Activated T-cell treated with anti-CD3 and anti-CD28 coated beads, Interleukin-2, amount 50 U/mL, for 4 hours (primary cell): Measurements from ENCODE around the gene TSHB. TPM values are rescaled to one million over a fixed set of nuclear protein-coding genes. Genes with fewer than 3 reads are reported as not detected.

ENCODE experiments used
- ATAC-seq, 2 donors: fragments of 200-7000 bp; cut with Tn5 transposase; one replicate each; pipeline ENCODE4 v1.10.0; 2021
- DNase-seq: peaks from one replicate; pipeline ENCODE4 v3.0.0-alpha.2; 2020
- H3K27me3 Mint-ChIP-seq: one replicate; pipeline ENCODE4 v1.8.0; 2021; ENCODE audit warnings: low read depth, mixed read lengths
- H3K36me3 Mint-ChIP-seq: one replicate; pipeline ENCODE4 v1.8.0; 2022; ENCODE audit warnings: mixed read lengths; ENCODE audit not compliant: insufficient read depth
- H3K4me1 Mint-ChIP-seq: one replicate; pipeline ENCODE4 v1.8.0; 2021; ENCODE audit warnings: low read depth, mixed read lengths
- H3K4me3 Mint-ChIP-seq: one replicate; pipeline ENCODE4 v1.8.0; 2021; ENCODE audit warnings: mild to moderate bottlenecking, moderate library complexity, mixed read lengths
- H3K9me3 Mint-ChIP-seq: one replicate; pipeline ENCODE4 v1.8.0; 2021; ENCODE audit warnings: mixed read lengths
- total RNA-seq, 3 donors: library from RNA; stranded (reverse); gene quantifications; one replicate each; pipeline ENCODE4 v1.2.1, GENCODE V29; 2021

TSHB gene
- total RNA-seq, 3 donors from 2014 or later, result not detected

GRCh38 chr1:115068826-115069585, 39.4 kb downstream of the TSHB start:
- Mint-ChIP-seq H3K9me3 (no peaks in the 10 kb centered on the region), H3K27me3 (no peaks in the 10 kb centered on the region), H3K36me3 (peaks cover 2% of the 10 kb centered on the region), H3K4me3 (no peak overlapping the region), H3K4me1 (peaks cover 47% of the 10 kb centered on the region)
- no peak for ATAC-seq
- no peak for DNase-seq

GRCh38 chr1:115069659-115070308, 40.2 kb downstream of the TSHB start:
- H3K4me3 Mint-ChIP-seq, result no peak overlapping the region
- H3K27me3 Mint-ChIP-seq, result no peaks in the 10 kb centered on the region
- H3K9me3 Mint-ChIP-seq, result no peaks in the 10 kb centered on the region
- ATAC-seq (no peak), DNase-seq (no peak)
- peaks cover 40% of the 10 kb centered on the region for H3K4me1 Mint-ChIP-seq
- peaks cover 2% of the 10 kb centered on the region for H3K36me3 Mint-ChIP-seq

DNA sequence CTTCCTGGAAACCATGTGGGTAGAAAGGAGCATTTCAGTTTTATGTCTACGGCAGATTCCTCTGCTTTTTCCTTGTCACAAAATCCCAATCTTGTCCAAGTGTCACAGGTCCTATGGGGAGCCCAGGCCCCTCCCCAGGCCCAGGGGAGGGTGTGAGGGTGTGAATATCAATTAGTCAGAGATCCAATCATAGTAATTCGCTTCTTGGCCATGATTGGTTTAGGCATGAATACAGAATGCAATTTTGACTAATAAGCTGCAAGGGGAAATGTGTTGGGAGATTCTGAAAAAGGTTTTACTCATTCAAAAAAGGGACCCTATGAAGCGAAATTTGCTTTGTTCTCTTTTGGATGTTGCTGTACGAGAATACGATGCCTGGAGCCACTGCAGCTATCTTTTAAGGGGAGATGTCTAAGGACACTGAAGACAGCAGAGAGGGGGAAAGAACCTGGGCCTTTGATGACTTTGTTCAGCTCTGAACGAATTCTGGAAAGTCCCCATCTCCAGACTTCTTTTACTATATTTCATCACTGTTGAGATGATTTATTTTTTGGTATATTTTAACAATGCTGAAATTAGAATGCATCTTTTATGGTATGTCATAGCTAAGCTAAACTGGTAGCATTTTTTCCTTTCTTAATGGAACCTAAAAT, 41.5 kb downstream of the TSHB start:
- H3K9me3 Mint-ChIP-seq, result no peaks in the 10 kb centered on the region

DNA sequence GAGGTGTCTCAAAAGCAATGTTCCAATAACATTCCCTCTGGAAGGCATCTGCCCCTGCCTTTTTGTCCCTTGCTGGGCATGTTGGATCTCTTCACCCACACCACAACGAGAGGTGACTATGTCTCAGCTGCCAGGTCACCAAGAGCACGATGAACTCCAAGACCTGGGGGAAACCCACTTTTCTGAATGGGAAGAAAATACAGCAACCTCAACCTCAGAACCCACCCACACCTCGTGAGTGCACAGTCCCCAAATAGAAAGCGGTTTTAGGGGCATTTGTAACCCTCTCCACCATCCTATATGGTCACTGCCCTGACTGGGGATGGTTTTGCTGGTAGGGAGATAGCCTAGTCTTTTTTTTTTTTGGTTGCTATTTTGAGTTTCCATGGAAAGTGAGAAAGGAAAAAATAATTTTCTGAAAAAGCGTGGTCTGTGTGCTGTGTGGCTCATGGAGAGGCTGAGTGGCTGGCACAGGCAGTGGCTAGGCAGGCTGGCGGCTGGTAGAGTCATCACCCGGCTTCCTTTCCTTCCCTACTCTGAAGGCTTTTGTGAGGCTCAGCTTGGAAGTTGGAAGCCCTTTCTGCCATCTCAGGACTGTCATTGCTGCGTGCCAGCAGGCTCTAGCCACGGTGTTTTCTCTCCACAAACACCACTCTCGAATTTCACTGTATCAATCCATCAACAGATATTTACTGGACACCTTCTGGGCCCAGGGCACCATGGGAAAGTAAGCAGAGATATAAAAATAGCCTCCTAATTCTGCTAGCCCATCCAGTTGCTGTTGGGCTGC, 43.9 kb downstream of the TSHB start:
- Mint-ChIP-seq H3K27me3 (no peaks in the 10 kb centered on the region), H3K36me3 (no peaks in the 10 kb centered on the region), H3K9me3 (no peaks in the 10 kb centered on the region), H3K4me3 (no peak overlapping the region), H3K4me1 (peaks cover 42% of the 10 kb centered on the region)
- no peak for DNase-seq
- ATAC-seq, result peak; percentile 50 to 69

More for the DNA sequence above, 41.5 kb downstream of the TSHB start:
- no peak overlapping the region for H3K4me3 Mint-ChIP-seq
- ATAC-seq (peak; percentile 37 to 52), DNase-seq (no peak)
- H3K4me1 Mint-ChIP-seq, result peaks cover 42% of the 10 kb centered on the region
- no peaks in the 10 kb centered on the region for H3K27me3 Mint-ChIP-seq
- peaks cover 2% of the 10 kb centered on the region for H3K36me3 Mint-ChIP-seq

DNA sequence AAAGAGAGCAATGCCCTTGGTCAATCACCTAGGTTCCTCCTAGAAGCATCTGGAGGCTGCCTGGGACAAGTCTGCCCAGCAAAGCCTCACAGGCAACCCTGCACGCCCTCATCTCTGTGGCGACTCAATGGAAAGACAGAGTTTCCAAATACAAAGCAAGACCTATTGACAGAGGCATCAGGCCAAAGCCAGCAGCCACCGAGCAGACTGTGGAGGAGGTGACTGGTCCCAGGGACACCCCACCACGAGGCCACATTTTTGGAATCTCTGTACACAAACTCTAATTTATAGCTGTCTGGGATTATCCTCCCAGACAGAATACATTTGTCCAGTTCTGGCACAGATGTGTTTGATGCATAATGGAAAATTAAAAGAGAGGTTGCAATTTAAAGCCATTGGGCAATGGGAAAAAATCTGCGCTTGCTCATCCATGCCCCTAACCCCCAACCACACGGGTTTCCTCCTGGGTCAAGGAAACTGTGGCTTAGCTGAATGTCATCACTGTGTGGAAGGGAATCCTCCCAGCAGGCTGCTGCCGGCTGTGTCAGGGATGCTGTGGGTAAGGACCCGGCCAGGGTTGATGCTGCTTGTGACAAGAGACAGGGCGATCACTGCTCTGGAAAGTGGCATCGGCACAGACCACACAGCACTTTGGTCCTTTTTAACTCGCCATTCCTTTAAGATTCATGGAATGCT, 45.4 kb downstream of the TSHB start:
- no peaks in the 10 kb centered on the region for H3K9me3 Mint-ChIP-seq
- H3K4me1 Mint-ChIP-seq, result peaks cover 37% of the 10 kb centered on the region
- H3K36me3 Mint-ChIP-seq, result no peaks in the 10 kb centered on the region
- H3K4me3 Mint-ChIP-seq, result no peak overlapping the region
- ATAC-seq, result no peak
- DNase-seq, result no peak
- H3K27me3 Mint-ChIP-seq, result no peaks in the 10 kb centered on the region

DNA sequence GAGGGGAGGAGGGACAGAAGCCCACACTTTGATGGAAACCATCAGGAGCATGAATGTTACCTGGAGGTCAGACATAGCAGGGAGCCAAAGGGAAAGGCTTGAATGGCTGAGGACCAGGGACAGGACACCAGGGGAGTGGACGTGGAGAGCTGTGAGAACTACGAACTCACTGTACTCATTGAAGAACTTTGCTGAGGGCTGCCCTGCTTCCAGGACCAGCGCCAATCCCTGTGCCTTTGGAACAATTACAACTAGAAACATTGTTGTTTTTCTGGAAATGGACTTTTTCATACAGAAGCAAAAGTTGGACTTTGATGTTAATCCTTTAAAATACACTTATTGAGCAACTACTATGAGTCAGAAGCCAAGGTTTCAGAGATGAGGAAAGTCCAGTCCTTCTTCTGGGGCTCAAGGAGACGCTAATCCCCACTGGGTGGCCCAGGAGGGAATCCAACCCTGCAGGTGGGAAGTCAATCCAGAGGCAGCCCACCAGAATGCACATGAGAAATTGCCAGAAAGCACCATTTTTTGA, 46.8 kb downstream of the TSHB start:
- no peak overlapping the region for H3K4me3 Mint-ChIP-seq
- ATAC-seq, result no peak

GRCh38 chr1:115077286-115077983, 47.8 kb downstream of the TSHB start:
- DNase-seq, result no peak
- H3K4me3 Mint-ChIP-seq, result no peak overlapping the region

More for the DNA sequence above, 46.8 kb downstream of the TSHB start:
- DNase-seq, result no peak
- H3K4me1 Mint-ChIP-seq, result peaks cover 24% of the 10 kb centered on the region
- no peaks in the 10 kb centered on the region for H3K27me3 Mint-ChIP-seq
- H3K9me3 Mint-ChIP-seq, result no peaks in the 10 kb centered on the region
- H3K36me3 Mint-ChIP-seq, result no peaks in the 10 kb centered on the region

GRCh38 chr1:115077984-115078330, 48.3 kb downstream of the TSHB start:
- H3K27me3 Mint-ChIP-seq, result no peaks in the 10 kb centered on the region
- ATAC-seq, result no peak

More at GRCh38 chr1:115077286-115077983, 47.8 kb downstream of the TSHB start:
- ATAC-seq, result no peak
- peaks cover 14% of the 10 kb centered on the region for H3K4me1 Mint-ChIP-seq
- H3K36me3 Mint-ChIP-seq, result no peaks in the 10 kb centered on the region
- no peaks in the 10 kb centered on the region for H3K27me3 Mint-ChIP-seq
- H3K9me3 Mint-ChIP-seq, result no peaks in the 10 kb centered on the region

GRCh38 chr1:115078708-115079107, 49.1 kb downstream of the TSHB start:
- ATAC-seq, result no peak
- Mint-ChIP-seq H3K4me1 (peaks cover 6% of the 10 kb centered on the region), H3K36me3 (no peaks in the 10 kb centered on the region), H3K27me3 (no peaks in the 10 kb centered on the region), H3K4me3 (no peak overlapping the region), H3K9me3 (no peaks in the 10 kb centered on the region)
- DNase-seq, result no peak

More at GRCh38 chr1:115077984-115078330, 48.3 kb downstream of the TSHB start:
- Mint-ChIP-seq H3K4me1 (peaks cover 10% of the 10 kb centered on the region), H3K4me3 (no peak overlapping the region), H3K36me3 (no peaks in the 10 kb centered on the region), H3K9me3 (no peaks in the 10 kb centered on the region)
- DNase-seq, result no peak

GRCh38 chr1:115082949-115083348, 53.3 kb downstream of the TSHB start:
- Mint-ChIP-seq H3K27me3 (no peaks in the 10 kb centered on the region), H3K36me3 (no peaks in the 10 kb centered on the region), H3K4me1 (peaks cover 22% of the 10 kb centered on the region), H3K4me3 (no peak overlapping the region), H3K9me3 (no peaks in the 10 kb centered on the region)
- no peak for DNase-seq
- no peak for ATAC-seq
